NCI-H345 treated with DMSO at 0.1 percent for 48 hours (cell line): ENCODE data around the gene SMG6.
"Not testable (repeated sequence)": the region's sequence is repeated elsewhere in the genome, so short reads cannot be mapped to it uniquely, and the experiment has no call there.

Source experiments
- DNase-seq: peaks from one replicate; lab custom pipeline; 2025; ENCODE audit not compliant: unreplicated experiment; lab: John Stamatoyannopoulos, UW

SMG6 gene

GRCh38 chr17:2309338-2310154 lies 6.0 kb upstream of the SMG6 start:
- no peak for DNase-seq

GRCh38 chr17:2304931-2305330 lies 1.3 kb upstream of the SMG6 start:
- no peak for DNase-seq

- DNase-seq, result no peak
Observed at GRCh38 chr17:2302778-2303203, 794 bp downstream of the SMG6 start.

- DNase-seq, result no peak
Observed at GRCh38 chr17:2299756-2300155, 3.8 kb downstream of the SMG6 start.

- DNase-seq, result no peak
Observed at GRCh38 chr17:2299136-2299535, 4.4 kb downstream of the SMG6 start.

GRCh38 chr17:2297023-2297422 lies 6.6 kb downstream of the SMG6 start:
- DNase-seq, result no peak

- no peak for DNase-seq
Observed at GRCh38 chr17:2295575-2295974, 8.0 kb downstream of the SMG6 start.

- DNase-seq, result no peak
Observed at GRCh38 chr17:2292100-2292499, 11.5 kb downstream of the SMG6 start.

- DNase-seq, result no peak
Observed at GRCh38 chr17:2289878-2290478, 13.6 kb downstream of the SMG6 start.

- no peak for DNase-seq
Observed at GRCh38 chr17:2283302-2283701, 20.3 kb downstream of the SMG6 start.

GRCh38 chr17:2282297-2282873 lies 21.2 kb downstream of the SMG6 start:
- no peak for DNase-seq

- DNase-seq, result no peak
Observed at GRCh38 chr17:2279707-2280106, 23.9 kb downstream of the SMG6 start.

GRCh38 chr17:2277429-2278170 lies 26.0 kb downstream of the SMG6 start:
- no peak for DNase-seq

- no peak for DNase-seq
Observed at GRCh38 chr17:2275722-2276121, 27.9 kb downstream of the SMG6 start.

- DNase-seq, result no peak
Observed at GRCh38 chr17:2274414-2274813, 29.2 kb downstream of the SMG6 start.

GRCh38 chr17:2271985-2272702 lies 31.4 kb downstream of the SMG6 start:
- no peak for DNase-seq

- DNase-seq, result no peak
Observed at GRCh38 chr17:2267354-2267753, 36.2 kb downstream of the SMG6 start.

- DNase-seq, result no peak
Observed at GRCh38 chr17:2266865-2267228, 36.7 kb downstream of the SMG6 start.

- no peak for DNase-seq
Observed at GRCh38 chr17:2266045-2266864, 37.3 kb downstream of the SMG6 start.

- DNase-seq, result not testable (repeated sequence)
Observed at GRCh38 chr17:2265166-2265565, 38.4 kb downstream of the SMG6 start.
